Kidney epithelial cell (primary cell): ENCODE measurements around the gene HNRNPAB. TPM values are rescaled to one million over a fixed set of nuclear protein-coding genes. Genes with fewer than 3 reads are reported as not detected.

Source experiments
- DNase-seq: peaks from one replicate; pipeline ENCODE4 v3.0.0-alpha.2; 2010; ENCODE audit warnings: low read depth
- H3K27me3 ChIP-seq: 2 replicates; pipeline ENCODE4 v1.6.0; 2011; ENCODE audit warnings: low read length; ENCODE audit not compliant: control insufficient read depth, insufficient read depth
- H3K36me3 ChIP-seq: 2 replicates; pipeline ENCODE4 v1.5.1; 2011; ENCODE audit warnings: low read length; ENCODE audit not compliant: control insufficient read depth, insufficient read depth
- H3K4me3 ChIP-seq: 2 replicates; pipeline ENCODE4 v1.5.1; 2011; ENCODE audit warnings: low read depth, mild to moderate bottlenecking, control low read depth, low read length
- CTCF ChIP-seq: IDR thresholded peaks from 2 replicates; pipeline ENCODE4 v1.5.1; 2011; ENCODE audit warnings: mild to moderate bottlenecking, moderate library complexity, low read length, control low read depth, inconsistent platforms; ENCODE audit not compliant: insufficient read depth, poor library complexity, severe bottlenecking
- total RNA-seq: library from RNA; depleted of rRNA; stranded (reverse); fragments of >200 nt; gene quantifications from 2 replicates; pipeline ENCODE4 v1.2.3, GENCODE V29; 2015

The HNRNPAB gene
- total RNA-seq, 1 donor from 2014 or later, result 152 TPM

GRCh38 chr5:178241688-178242231 is 37.4 kb downstream of the HNRNPAB start:
- H3K4me3 ChIP-seq, result no peak overlapping the region
- no peak for TF ChIP-seq CTCF
- no peaks in the 10 kb centered on the region for H3K27me3 ChIP-seq
- DNase-seq, result no peak
- H3K36me3 ChIP-seq, result no peaks in the 10 kb centered on the region

- no peak for DNase-seq
- no peaks in the 10 kb centered on the region for H3K36me3 ChIP-seq
- H3K27me3 ChIP-seq, result no peaks in the 10 kb centered on the region
- H3K4me3 ChIP-seq, result no peak overlapping the region
- no peak for TF ChIP-seq CTCF
Measured at GRCh38 chr5:178242416-178242815, 38.1 kb downstream of the HNRNPAB start.

- no peak overlapping the region for H3K4me3 ChIP-seq
- no peak for DNase-seq
- H3K27me3 ChIP-seq, result no peaks in the 10 kb centered on the region
- no peak for TF ChIP-seq CTCF
- no peaks in the 10 kb centered on the region for H3K36me3 ChIP-seq
Measured at GRCh38 chr5:178244576-178244975, 40.2 kb downstream of the HNRNPAB start.

- no peak for DNase-seq
- no peak for TF ChIP-seq CTCF
- Histone ChIP-seq H3K27me3 (no peaks in the 10 kb centered on the region), H3K36me3 (no peaks in the 10 kb centered on the region), H3K4me3 (no peak overlapping the region)
Measured at GRCh38 chr5:178245389-178245788, 41.1 kb downstream of the HNRNPAB start.

GRCh38 chr5:178246624-178247279 is 42.4 kb downstream of the HNRNPAB start:
- H3K4me3 ChIP-seq, result no peak overlapping the region
- H3K27me3 ChIP-seq, result no peaks in the 10 kb centered on the region
- no peaks in the 10 kb centered on the region for H3K36me3 ChIP-seq
- no peak for DNase-seq
- TF ChIP-seq CTCF, result no peak
